ENCODE results near the gene BCOR.

DNA sequence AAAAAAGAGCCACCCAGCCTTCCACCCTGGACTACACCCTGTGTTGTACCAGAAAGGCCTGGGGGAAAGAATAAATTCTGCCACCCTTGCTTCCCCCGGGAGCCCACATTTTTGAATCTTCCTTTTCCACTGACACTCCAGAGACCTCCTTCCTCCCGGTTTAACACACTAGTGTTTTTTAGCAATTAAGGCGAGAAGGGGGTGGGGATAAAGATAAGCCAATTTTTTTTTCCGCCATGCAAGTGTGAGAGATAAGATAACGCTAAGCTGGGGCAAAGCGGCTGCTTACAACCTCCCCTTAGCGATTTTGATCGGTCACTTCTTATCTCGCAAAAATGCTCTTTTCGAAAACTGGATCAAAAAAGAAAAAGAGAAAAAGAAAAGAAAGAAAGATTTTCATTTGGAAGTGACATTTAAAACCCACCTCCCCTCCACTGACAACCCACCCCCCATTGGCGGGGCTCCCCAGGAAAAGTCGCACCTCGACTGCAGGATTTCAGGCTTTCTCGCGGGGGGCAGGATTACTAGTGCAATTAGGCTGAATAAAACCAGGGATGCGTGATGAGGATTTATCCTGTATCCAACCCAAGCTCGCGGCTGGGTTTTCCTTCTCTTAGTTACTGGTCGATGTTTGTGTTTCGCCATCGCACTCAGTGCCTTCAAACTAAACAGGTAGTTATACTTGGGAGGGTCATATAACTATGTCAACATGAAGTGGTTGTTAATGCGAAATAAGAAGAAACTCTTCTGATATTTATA is 6.0 kb upstream of the BCOR start:
- no peak for TF ChIP-seq POLR2A (IDR thresholded peaks at IDR 0.05)
- TF ChIP-seq CTCF (IDR thresholded peaks at IDR 0.05) = no peak
